GM18861 (cell line): ENCODE results near the gene GRB7.

Source experiments
- ATAC-seq: cut with Tn5 transposase; IDR thresholded peaks from one replicate; pipeline ENCODE4 v1.9.1; 2021; ENCODE audit not compliant: unreplicated experiment

GRB7 gene

GRCh38 chr17:39794249-39794970 is 56.7 kb downstream of the GRB7 start:
- peak; percentile 76 for ATAC-seq
